Mesothelial cell of epicardium (in vitro differentiated cells): ENCODE data around the gene TMEM200C. TPM values are rescaled to one million over a fixed set of nuclear protein-coding genes. Genes with fewer than 3 reads are reported as not detected.

Experiments used
- DNase-seq, 2 experiments: peaks; one replicate each; pipeline ENCODE4 v3.0.0; 2021; ENCODE audit warnings: low spot score in 2 of 2; ENCODE audit not compliant: unreplicated experiment in 2 of 2
- H3K27ac Mint-ChIP-seq: 2 replicates; pipeline ENCODE4 v1.8.0; 2021; ENCODE audit warnings: mixed read lengths
- H3K27me3 Mint-ChIP-seq: 2 replicates; pipeline ENCODE4 v1.8.0; 2021; ENCODE audit warnings: low read depth, mixed read lengths
- H3K36me3 Mint-ChIP-seq: 2 replicates; pipeline ENCODE4 v1.8.0; 2021; ENCODE audit warnings: mixed read lengths
- H3K4me1 Mint-ChIP-seq: 2 replicates; pipeline ENCODE4 v1.8.0; 2021; ENCODE audit warnings: mixed read lengths
- H3K4me3 Mint-ChIP-seq: 2 replicates; pipeline ENCODE4 v1.8.0; 2021; ENCODE audit warnings: mild to moderate bottlenecking, moderate library complexity, mixed read lengths
- H3K9me3 Mint-ChIP-seq: 2 replicates; pipeline ENCODE4 v1.8.0; 2021; ENCODE audit warnings: mixed read lengths
- total RNA-seq: library from RNA; stranded (reverse); gene quantifications from 3 replicates; pipeline ENCODE4 v1.2.1, GENCODE V29; 2021
- TF ChIP-seq, protein P1 (sequence below): fragments of 200-600 bp; sonication (generic); IDR thresholded peaks from one replicate; pipeline ENCODE4 v1.5.0; 2021; ENCODE audit warnings: antibody characterized with exemption; ENCODE audit not compliant: unreplicated experiment

The TMEM200C gene
- total RNA-seq, 1 donor from 2014 or later: 9.5 TPM

DNA sequence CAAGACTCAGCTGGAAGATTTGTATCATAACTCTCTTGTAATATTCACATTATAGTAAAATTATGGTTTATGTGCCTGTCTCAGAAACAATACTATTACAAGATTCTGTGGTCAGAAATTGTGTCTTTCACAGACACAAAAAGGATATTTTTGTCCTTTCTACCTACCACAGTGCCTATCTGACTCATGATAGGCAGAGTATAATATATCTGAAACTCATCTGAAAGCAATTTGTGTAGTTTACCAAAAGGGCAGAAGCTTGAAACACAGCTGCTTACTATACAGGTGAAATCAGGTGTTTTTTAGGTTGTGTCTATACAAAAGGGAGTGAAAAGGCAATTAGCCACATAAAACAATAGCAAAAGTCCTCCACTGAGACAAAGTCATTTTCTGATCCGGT, 10.9 kb downstream of the TMEM200C start:
- Mint-ChIP-seq H3K27ac (no peak overlapping the region), H3K9me3 (no peaks in the 10 kb centered on the region), H3K4me3 (no peak overlapping the region), H3K36me3 (no peaks in the 10 kb centered on the region), H3K27me3 (peaks cover 2% of the 10 kb centered on the region), H3K4me1 (no peaks in the 10 kb centered on the region)
- TF ChIP-seq, protein P1, sequence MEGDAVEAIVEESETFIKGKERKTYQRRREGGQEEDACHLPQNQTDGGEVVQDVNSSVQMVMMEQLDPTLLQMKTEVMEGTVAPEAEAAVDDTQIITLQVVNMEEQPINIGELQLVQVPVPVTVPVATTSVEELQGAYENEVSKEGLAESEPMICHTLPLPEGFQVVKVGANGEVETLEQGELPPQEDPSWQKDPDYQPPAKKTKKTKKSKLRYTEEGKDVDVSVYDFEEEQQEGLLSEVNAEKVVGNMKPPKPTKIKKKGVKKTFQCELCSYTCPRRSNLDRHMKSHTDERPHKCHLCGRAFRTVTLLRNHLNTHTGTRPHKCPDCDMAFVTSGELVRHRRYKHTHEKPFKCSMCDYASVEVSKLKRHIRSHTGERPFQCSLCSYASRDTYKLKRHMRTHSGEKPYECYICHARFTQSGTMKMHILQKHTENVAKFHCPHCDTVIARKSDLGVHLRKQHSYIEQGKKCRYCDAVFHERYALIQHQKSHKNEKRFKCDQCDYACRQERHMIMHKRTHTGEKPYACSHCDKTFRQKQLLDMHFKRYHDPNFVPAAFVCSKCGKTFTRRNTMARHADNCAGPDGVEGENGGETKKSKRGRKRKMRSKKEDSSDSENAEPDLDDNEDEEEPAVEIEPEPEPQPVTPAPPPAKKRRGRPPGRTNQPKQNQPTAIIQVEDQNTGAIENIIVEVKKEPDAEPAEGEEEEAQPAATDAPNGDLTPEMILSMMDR: no peak
- DNase-seq: no peak

DNA sequence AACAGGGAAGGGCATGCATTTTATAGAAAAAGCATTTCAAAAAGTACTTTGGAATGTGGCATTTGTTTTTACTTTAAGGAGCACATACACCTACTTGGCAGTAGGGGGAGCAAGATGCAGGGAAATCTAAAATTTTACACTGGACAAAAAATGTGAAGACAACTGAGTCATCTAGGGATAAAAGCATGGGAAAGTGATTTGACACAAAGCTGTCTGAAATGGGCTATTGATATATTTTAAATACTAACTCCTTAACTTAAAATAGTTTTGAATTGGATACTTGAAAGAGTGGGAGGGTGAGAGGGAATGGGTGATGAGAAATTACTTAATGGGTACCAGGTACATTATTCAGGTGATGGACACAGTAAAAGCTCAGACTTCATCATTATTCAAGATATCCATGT, 15.8 kb downstream of the TMEM200C start:
- no peaks in the 10 kb centered on the region for H3K9me3 Mint-ChIP-seq
- no peak overlapping the region for H3K4me3 Mint-ChIP-seq
- TF ChIP-seq, protein P1: peak; percentile 87
- H3K27me3 Mint-ChIP-seq: peaks cover 20% of the 10 kb centered on the region
- no peaks in the 10 kb centered on the region for H3K36me3 Mint-ChIP-seq
- H3K4me1 Mint-ChIP-seq: no peaks in the 10 kb centered on the region
- DNase-seq: no peak
- no peak overlapping the region for H3K27ac Mint-ChIP-seq

DNA sequence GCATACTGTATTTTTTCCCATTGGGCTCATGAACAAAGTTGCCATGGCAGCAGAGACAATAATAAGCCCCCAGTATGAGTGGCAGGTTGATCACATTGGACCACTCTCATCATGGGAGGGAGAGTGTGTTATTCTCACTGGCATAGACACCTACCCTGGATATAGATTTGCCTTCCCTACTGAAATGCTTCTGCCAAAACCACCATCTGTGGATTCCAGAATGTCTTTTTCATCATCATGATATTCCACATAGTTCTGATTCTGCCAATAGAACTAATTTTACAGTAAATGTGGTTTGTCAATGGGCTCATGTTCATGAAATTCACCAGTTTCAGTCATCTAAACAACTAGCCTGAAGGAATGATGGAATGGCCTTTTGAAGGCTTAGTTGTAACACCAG, 18.4 kb downstream of the TMEM200C start:
- DNase-seq: no peak
- Mint-ChIP-seq H3K9me3 (no peaks in the 10 kb centered on the region), H3K4me3 (no peak overlapping the region), H3K4me1 (no peaks in the 10 kb centered on the region), H3K36me3 (no peaks in the 10 kb centered on the region), H3K27ac (no peak overlapping the region), H3K27me3 (peaks cover 23% of the 10 kb centered on the region)
- TF ChIP-seq, protein P1: no peak

DNA sequence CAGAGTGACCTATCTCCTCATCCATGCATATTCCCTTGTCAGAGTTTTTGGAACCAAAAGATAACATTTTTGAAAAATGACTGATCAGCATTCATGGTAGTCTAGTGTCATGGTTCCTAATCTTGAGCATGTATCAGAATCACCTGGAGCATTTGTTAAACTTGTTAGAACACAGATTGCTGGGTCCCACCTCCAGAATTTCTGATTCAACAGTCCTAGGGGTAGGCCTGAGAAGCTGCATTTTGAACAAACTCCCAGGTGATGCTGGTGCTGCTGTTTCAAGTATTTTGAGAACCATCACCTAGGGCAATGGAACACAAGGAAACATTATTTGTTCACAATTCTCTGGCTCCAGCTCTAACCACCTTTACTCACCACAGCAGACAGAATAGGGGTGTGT, 21.0 kb downstream of the TMEM200C start:
- Mint-ChIP-seq H3K4me3 (no peak overlapping the region), H3K4me1 (no peaks in the 10 kb centered on the region), H3K27me3 (peaks cover 26% of the 10 kb centered on the region), H3K9me3 (no peaks in the 10 kb centered on the region), H3K27ac (no peak overlapping the region), H3K36me3 (no peaks in the 10 kb centered on the region)
- TF ChIP-seq, protein P1: no peak
- DNase-seq: no peak

DNA sequence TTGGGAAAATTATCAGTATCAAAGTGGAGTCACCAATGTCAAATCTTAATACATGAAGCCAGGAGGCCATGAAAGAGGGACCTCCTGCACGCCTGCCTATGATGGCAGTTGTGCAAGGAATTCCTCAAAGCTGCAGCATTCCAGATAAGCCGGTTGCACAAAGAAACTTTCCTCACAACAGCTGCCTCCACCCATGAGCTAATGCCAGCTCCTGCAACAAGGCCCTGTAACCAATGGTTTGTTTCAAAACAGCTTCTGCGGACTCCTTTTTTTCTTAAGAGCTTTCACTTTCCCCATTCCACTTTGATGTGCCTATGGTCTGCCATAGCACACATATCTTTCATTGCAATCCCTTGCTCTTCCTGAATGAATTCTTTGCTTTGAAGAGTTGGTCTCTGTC, 22.4 kb downstream of the TMEM200C start:
- H3K4me3 Mint-ChIP-seq: no peak overlapping the region
- DNase-seq: no peak
- H3K4me1 Mint-ChIP-seq: no peaks in the 10 kb centered on the region
- peaks cover 24% of the 10 kb centered on the region for H3K27me3 Mint-ChIP-seq
- TF ChIP-seq, protein P1: no peak
- H3K36me3 Mint-ChIP-seq: no peaks in the 10 kb centered on the region
- no peaks in the 10 kb centered on the region for H3K9me3 Mint-ChIP-seq
- H3K27ac Mint-ChIP-seq: no peak overlapping the region

DNA sequence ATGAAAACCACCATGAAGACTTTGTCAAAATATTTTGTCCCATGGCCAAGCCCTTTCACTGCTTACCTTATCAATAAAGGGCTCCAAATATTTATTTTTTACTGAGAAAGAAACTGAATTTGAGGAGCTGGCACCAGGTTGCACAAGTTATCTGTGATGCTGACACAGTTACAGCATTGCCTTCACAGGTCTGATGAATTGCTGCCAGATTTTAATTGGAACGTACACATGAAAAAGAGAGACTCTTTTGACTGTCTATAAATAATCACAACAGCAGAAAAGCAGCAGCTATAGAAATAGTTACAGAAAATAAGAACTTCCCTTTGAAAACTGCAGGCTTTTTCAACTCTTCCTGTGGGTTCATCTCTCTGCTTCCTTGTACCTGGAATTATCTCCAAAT, 23.9 kb downstream of the TMEM200C start:
- H3K27me3 Mint-ChIP-seq: peaks cover 9% of the 10 kb centered on the region
- H3K9me3 Mint-ChIP-seq: no peaks in the 10 kb centered on the region
- H3K36me3 Mint-ChIP-seq: no peaks in the 10 kb centered on the region
- TF ChIP-seq, protein P1: no peak
- no peak for DNase-seq
- H3K4me3 Mint-ChIP-seq: no peak overlapping the region
- no peaks in the 10 kb centered on the region for H3K4me1 Mint-ChIP-seq
- no peak overlapping the region for H3K27ac Mint-ChIP-seq
